Iris pigment epithelial cell (primary cell): ENCODE results near the gene PLCB4.

Experiments
- DNase-seq: peaks from one replicate; pipeline ENCODE4 v3.0.0-alpha.2; 2011; ENCODE audit warnings: low read depth

The PLCB4 gene

GRCh38 chr20:9402546-9402945 lies 333.7 kb downstream of the PLCB4 start:
- no peak for DNase-seq

- DNase-seq = no peak
Observed at GRCh38 chr20:9403448-9403847, 334.6 kb downstream of the PLCB4 start.

- DNase-seq = peak; percentile 73
Observed at GRCh38 chr20:9407805-9408421, 339.0 kb downstream of the PLCB4 start.

- DNase-seq = peak; percentile 83
Observed at GRCh38 chr20:9408422-9409300, 339.8 kb downstream of the PLCB4 start.

- no peak for DNase-seq
Observed at GRCh38 chr20:9409352-9409751, 340.5 kb downstream of the PLCB4 start.

- DNase-seq = peak; percentile 72
Observed at GRCh38 chr20:9409981-9410380, 341.1 kb downstream of the PLCB4 start.

GRCh38 chr20:9411833-9412232 lies 342.9 kb downstream of the PLCB4 start:
- DNase-seq = no peak

GRCh38 chr20:9412309-9412708 lies 343.4 kb downstream of the PLCB4 start:
- DNase-seq = no peak

GRCh38 chr20:9413001-9413400 lies 344.1 kb downstream of the PLCB4 start:
- DNase-seq = no peak

- no peak for DNase-seq
Observed at GRCh38 chr20:9415426-9415825, 346.5 kb downstream of the PLCB4 start.

GRCh38 chr20:9416421-9416820 lies 347.5 kb downstream of the PLCB4 start:
- DNase-seq = no peak

GRCh38 chr20:9417665-9418064 lies 348.8 kb downstream of the PLCB4 start:
- peak; percentile 63 for DNase-seq

GRCh38 chr20:9422321-9423057 lies 353.6 kb downstream of the PLCB4 start:
- no peak for DNase-seq

- no peak for DNase-seq
Observed at GRCh38 chr20:9424551-9424950, 355.7 kb downstream of the PLCB4 start.

GRCh38 chr20:9427430-9428291 lies 358.8 kb downstream of the PLCB4 start:
- DNase-seq = no peak

- no peak for DNase-seq
Observed at GRCh38 chr20:9428292-9428607, 359.4 kb downstream of the PLCB4 start.

GRCh38 chr20:9439806-9440205 lies 370.9 kb downstream of the PLCB4 start:
- DNase-seq = peak; percentile 23

GRCh38 chr20:9440892-9441291 lies 372.0 kb downstream of the PLCB4 start:
- peak; percentile 9 for DNase-seq

GRCh38 chr20:9441948-9442347 lies 373.1 kb downstream of the PLCB4 start:
- no peak for DNase-seq

- DNase-seq = no peak
Observed at GRCh38 chr20:9442858-9443257, 374.0 kb downstream of the PLCB4 start.

- no peak for DNase-seq
Observed at GRCh38 chr20:9444921-9445320, 376.0 kb downstream of the PLCB4 start.

GRCh38 chr20:9447182-9447581 lies 378.3 kb downstream of the PLCB4 start:
- DNase-seq = no peak
